ENCODE measurements around the gene TMEM175. TPM values are rescaled to one million over a fixed set of nuclear protein-coding genes. Genes with fewer than 3 reads are reported as not detected.
A peak's percentile ranks its signal among the peaks of the same experiment; 100 is the strongest.

The TMEM175 gene
- total and polyA plus RNA-seq, 2 of the 8 experiments (the other 6 are each of a cell fraction or from before 2014, with no cell fraction given): 4.9 to 20.7 TPM

DNA sequence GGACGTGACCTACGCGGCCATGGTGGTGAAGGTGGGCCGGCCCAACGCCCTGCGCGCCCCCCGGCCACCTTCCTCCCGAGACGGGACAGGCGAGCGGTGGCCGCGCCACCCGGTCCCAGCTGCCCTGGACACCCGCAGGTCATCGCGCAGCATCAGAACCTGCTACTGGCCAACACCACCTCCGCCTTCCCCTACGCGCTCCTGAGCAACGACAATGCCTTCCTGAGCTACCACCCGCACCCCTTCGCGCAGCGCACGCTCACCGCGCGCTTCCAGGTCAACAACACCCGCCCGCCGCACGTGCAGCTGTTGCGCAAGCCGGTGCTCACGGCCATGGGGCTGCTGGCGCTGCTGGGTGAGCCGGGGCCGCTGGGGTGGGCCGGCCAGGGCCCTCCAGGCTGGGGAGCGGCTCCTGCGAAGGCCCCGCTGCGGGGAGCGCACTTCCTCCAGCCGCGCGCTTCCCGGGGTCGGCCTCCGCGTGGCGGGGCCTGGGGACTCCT lies 69.9 kb downstream of the TMEM175 start (continued):
- peak; percentile 99 for TF ChIP-seq CEBPB (IDR thresholded peaks at IDR 0.05; ENCODE audit: low read depth, low read length)
- TF ChIP-seq RNF2 (IDR thresholded peaks at IDR 0.05; ENCODE audit: borderline replicate concordance, low read depth, low read length, missing control alignments, poor library complexity, severe bottlenecking): peak; percentile 38
